Measurements from ENCODE around the gene PRRT3. TPM values are rescaled to one million over a fixed set of nuclear protein-coding genes. Genes with fewer than 3 reads are reported as not detected.
"Not testable (repeated sequence)": the region's sequence is repeated elsewhere in the genome, so short reads cannot be mapped to it uniquely, and the experiment has no call there.

PRRT3 gene
- total RNA-seq, 2 experiments from 2014 or later: 1.4 to 4.3 TPM

- ChIA-PET CTCF (ENCODE audit: unreplicated experiment) (no interaction called here), POLR2A (interaction anchor here (1.5 kb wide), 1 partner anchor 11 kb away, joined by 4 read pairs; no protein-coding TSS in a partner anchor)
- Histone ChIP-seq H3K9me3 (ENCODE audit: low read length) (no peaks in the 10 kb centered on the region), H2AFZ (ENCODE audit: low read length) (no peak overlapping the region), H3K9me2 (ENCODE audit: insufficient read depth, low read length) (no peaks in the 10 kb centered on the region), H3K4me1 (ENCODE audit: insufficient read depth, low read length, poor library complexity, severe bottlenecking) (no peaks in the 10 kb centered on the region), H3K79me2 (ENCODE audit: insufficient read depth, low read depth, low read length) (no peaks in the 10 kb centered on the region), H4K20me1 (ENCODE audit: insufficient read depth, low read length) (no peaks in the 10 kb centered on the region), H3K27ac (ENCODE audit: low read depth, low read length, poor library complexity, severe bottlenecking) (no peak overlapping the region), H3K4me3 (ENCODE audit: low read depth, low read length, poor library complexity, severe bottlenecking) (no peak overlapping the region), H3K36me3 (ENCODE audit: insufficient read depth, low read length) (peaks cover 6% of the 10 kb centered on the region), H3K4me2 (ENCODE audit: low read length) (no peak overlapping the region)
- intact Hi-C loops (cut with micrococcal nuclease; ENCODE audit: unreplicated experiment): no loop called here
- no TSS peak for BruUV-seq (replicated peaks)
- no peak for DNase-seq (ENCODE audit: low spot score)
- no peak for TF ChIP-seq EZH2phosphoT487 (IDR thresholded peaks at IDR 0.05; ENCODE audit: borderline replicate concordance, low read depth, low read length)
- TF ChIP-seq, protein P1, sequence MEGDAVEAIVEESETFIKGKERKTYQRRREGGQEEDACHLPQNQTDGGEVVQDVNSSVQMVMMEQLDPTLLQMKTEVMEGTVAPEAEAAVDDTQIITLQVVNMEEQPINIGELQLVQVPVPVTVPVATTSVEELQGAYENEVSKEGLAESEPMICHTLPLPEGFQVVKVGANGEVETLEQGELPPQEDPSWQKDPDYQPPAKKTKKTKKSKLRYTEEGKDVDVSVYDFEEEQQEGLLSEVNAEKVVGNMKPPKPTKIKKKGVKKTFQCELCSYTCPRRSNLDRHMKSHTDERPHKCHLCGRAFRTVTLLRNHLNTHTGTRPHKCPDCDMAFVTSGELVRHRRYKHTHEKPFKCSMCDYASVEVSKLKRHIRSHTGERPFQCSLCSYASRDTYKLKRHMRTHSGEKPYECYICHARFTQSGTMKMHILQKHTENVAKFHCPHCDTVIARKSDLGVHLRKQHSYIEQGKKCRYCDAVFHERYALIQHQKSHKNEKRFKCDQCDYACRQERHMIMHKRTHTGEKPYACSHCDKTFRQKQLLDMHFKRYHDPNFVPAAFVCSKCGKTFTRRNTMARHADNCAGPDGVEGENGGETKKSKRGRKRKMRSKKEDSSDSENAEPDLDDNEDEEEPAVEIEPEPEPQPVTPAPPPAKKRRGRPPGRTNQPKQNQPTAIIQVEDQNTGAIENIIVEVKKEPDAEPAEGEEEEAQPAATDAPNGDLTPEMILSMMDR (conservative IDR thresholded peaks at IDR 0.05; ENCODE audit: low read length): no peak
These were observed 9.1 kb downstream of the PRRT3 start for GRCh38 chr3:9942934-9943690.

DNA sequence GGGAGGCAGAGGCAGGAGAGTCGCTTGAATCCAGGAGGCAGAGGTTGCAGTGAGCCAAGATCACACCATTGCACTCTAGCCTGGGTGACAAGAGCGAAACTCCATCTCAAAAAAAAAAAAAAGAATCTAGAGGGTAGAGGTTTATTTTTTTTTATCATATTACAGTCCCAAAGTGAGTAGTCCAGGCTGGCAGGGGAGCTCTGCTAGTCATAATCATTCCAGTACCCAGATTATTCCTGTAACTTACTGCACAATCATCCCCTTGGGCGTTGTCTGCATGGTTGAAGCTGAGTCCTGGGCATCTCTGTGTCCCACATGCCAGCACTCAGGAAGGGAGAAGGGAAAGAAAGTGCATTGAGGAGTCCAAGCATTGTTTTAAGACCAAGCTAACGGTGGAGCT, 10.0 kb downstream of the PRRT3 start:
- Histone ChIP-seq H3K4me1 (ENCODE audit: insufficient read depth, low read length, poor library complexity, severe bottlenecking) (no peaks in the 10 kb centered on the region), H3K9me2 (ENCODE audit: insufficient read depth, low read length) (no peaks in the 10 kb centered on the region), H3K4me2 (ENCODE audit: low read length) (no peak overlapping the region), H3K79me2 (ENCODE audit: insufficient read depth, low read depth, low read length) (no peaks in the 10 kb centered on the region), H2AFZ (ENCODE audit: low read length) (no peak overlapping the region), H3K9me3 (ENCODE audit: low read length) (no peaks in the 10 kb centered on the region), H3K27ac (ENCODE audit: low read depth, low read length, poor library complexity, severe bottlenecking) (no peak overlapping the region), H3K36me3 (ENCODE audit: insufficient read depth, low read length) (peaks cover 11% of the 10 kb centered on the region), H3K4me3 (ENCODE audit: low read depth, low read length, poor library complexity, severe bottlenecking) (no peak overlapping the region), H4K20me1 (ENCODE audit: insufficient read depth, low read length) (no peaks in the 10 kb centered on the region)
- DNase-seq (ENCODE audit: low spot score): no peak
- ChIA-PET CTCF (ENCODE audit: unreplicated experiment) (no interaction called here), POLR2A (interaction anchor here (1.5 kb wide), 1 partner anchor 11 kb away, joined by 4 read pairs; no protein-coding TSS in a partner anchor)
- intact Hi-C loops (cut with micrococcal nuclease; ENCODE audit: unreplicated experiment): no loop called here
- TF ChIP-seq EZH2phosphoT487 (IDR thresholded peaks at IDR 0.05; ENCODE audit: borderline replicate concordance, low read depth, low read length): no peak
- TF ChIP-seq, protein P1 (conservative IDR thresholded peaks at IDR 0.05; ENCODE audit: low read length): no peak
- BruUV-seq (replicated peaks): no TSS peak

DNA sequence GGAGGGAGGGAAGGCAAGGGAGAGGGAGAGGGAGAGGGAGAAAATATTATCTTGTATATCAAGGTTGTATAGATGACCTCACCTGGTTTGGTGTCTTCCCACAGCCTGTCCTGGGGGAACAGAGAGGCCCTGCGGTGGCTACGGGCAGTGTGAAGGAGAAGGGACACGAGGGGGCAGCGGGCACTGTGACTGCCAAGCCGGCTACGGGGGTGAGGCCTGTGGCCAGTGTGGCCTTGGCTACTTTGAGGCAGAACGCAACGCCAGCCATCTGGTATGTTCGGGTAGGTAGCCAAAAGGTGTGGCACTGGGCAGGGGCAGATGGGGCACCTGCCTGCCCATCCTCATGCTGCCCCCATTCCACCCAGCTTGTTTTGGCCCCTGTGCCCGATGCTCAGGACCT, 11.5 kb downstream of the PRRT3 start:
- intact Hi-C loops (cut with micrococcal nuclease; ENCODE audit: unreplicated experiment): no loop called here
- H3K9me2 ChIP-seq (ENCODE audit: insufficient read depth, low read length): no peaks in the 10 kb centered on the region
- no peaks in the 10 kb centered on the region for H4K20me1 ChIP-seq (ENCODE audit: insufficient read depth, low read length)
- ChIA-PET CTCF (ENCODE audit: unreplicated experiment) (no interaction called here), POLR2A (no interaction called here)
- no peak overlapping the region for H3K4me3 ChIP-seq (ENCODE audit: low read depth, low read length, poor library complexity, severe bottlenecking)
- H3K9me3 ChIP-seq (ENCODE audit: low read length): no peaks in the 10 kb centered on the region
- no peak overlapping the region for H3K27ac ChIP-seq (ENCODE audit: low read depth, low read length, poor library complexity, severe bottlenecking)
- no peak overlapping the region for H2AFZ ChIP-seq (ENCODE audit: low read length)
- no peak overlapping the region for H3K4me2 ChIP-seq (ENCODE audit: low read length)
- BruUV-seq (replicated peaks): no TSS peak
- H3K79me2 ChIP-seq (ENCODE audit: insufficient read depth, low read depth, low read length): no peaks in the 10 kb centered on the region
- peaks cover under 1% of the 10 kb centered on the region for H3K4me1 ChIP-seq (ENCODE audit: insufficient read depth, low read length, poor library complexity, severe bottlenecking)
- TF ChIP-seq, protein P1 (conservative IDR thresholded peaks at IDR 0.05; ENCODE audit: low read length): no peak
- no peak for TF ChIP-seq EZH2phosphoT487 (IDR thresholded peaks at IDR 0.05; ENCODE audit: borderline replicate concordance, low read depth, low read length)
- H3K36me3 ChIP-seq (ENCODE audit: insufficient read depth, low read length): peaks cover 18% of the 10 kb centered on the region
- DNase-seq (ENCODE audit: low spot score): no peak

DNA sequence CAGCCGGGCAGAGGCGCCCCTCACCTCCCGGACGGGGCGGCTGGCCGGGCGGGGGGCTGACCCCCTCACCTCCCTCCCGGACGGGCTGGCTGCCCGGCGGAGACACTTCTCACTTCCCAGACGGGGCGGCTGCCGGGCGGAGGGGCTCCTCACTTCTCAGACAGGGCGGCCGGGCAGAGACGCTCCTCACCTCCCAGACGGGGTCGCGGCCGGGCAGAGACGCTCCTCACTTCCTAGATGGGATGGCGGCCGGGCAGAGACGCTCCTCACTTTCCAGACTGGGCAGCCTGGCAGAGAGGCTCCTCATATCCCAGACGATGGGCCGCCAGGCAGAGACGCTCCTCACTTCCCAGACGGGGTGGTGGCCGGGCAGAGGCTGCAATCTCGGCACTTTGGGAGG, 12.3 kb downstream of the PRRT3 start:
- H4K20me1 ChIP-seq (ENCODE audit: insufficient read depth, low read length); CTCF ChIA-PET (ENCODE audit: unreplicated experiment); H3K4me1 ChIP-seq (ENCODE audit: insufficient read depth, low read length, poor library complexity, severe bottlenecking); POLR2A ChIA-PET; H3K4me2 ChIP-seq (ENCODE audit: low read length); H3K9me2 ChIP-seq (ENCODE audit: insufficient read depth, low read length); H3K27ac ChIP-seq (ENCODE audit: low read depth, low read length, poor library complexity, severe bottlenecking); DNase-seq (ENCODE audit: low spot score); H3K4me3 ChIP-seq (ENCODE audit: low read depth, low read length, poor library complexity, severe bottlenecking); BruUV-seq (replicated peaks); H3K9me3 ChIP-seq (ENCODE audit: low read length); H3K79me2 ChIP-seq (ENCODE audit: insufficient read depth, low read depth, low read length); H2AFZ ChIP-seq (ENCODE audit: low read length): not testable (repeated sequence)
- intact Hi-C loops (cut with micrococcal nuclease; ENCODE audit: unreplicated experiment): loop anchor here (10.0 kb wide), 1 partner anchor 285 kb away; no protein-coding TSS in a partner anchor
- H3K36me3 ChIP-seq (ENCODE audit: insufficient read depth, low read length): peaks cover 22% of the 10 kb centered on the region

Data from OCI-LY7 (cell line).